SK-N-SH treated with all-trans-retinoic acid at 6 μM for 48 hours (cell line): ENCODE measurements around the gene SFI1.

Experiments used
- ATAC-seq: fragments of 200-7000 bp; cut with Tn5 transposase; 3 replicates; pipeline ENCODE4 v1.9.1; 2020; ENCODE audit warnings: mild to moderate bottlenecking, moderate library complexity
- ARNTL ChIP-seq: fragments of 450-650 bp; formaldehyde crosslinking; IDR thresholded peaks from 2 replicates; pipeline ENCODE4 v1.5.0; 2020; ENCODE audit warnings: low read depth, mild to moderate bottlenecking, moderate library complexity, borderline replicate concordance
- BACH2 ChIP-seq: fragments of 250-450 bp; sonication (Bioruptor Pico); IDR thresholded peaks from 2 replicates; pipeline ENCODE4 v1.9.0; 2021; ENCODE audit warnings: mild to moderate bottlenecking, borderline replicate concordance
- CSRNP3 ChIP-seq: fragments of 250-450 bp; sonication (Bioruptor Pico); IDR thresholded peaks from 2 replicates; pipeline ENCODE4 v1.5.1; 2021; ENCODE audit warnings: mild to moderate bottlenecking, moderate library complexity
- ESRRG ChIP-seq: fragments of 250-450 bp; sonication (Bioruptor Pico); IDR thresholded peaks from 2 replicates; pipeline ENCODE4 v1.6.1; 2021; ENCODE audit warnings: mild to moderate bottlenecking
- GLIS3 ChIP-seq: fragments of 250-450 bp; sonication (Bioruptor Pico); IDR thresholded peaks from 2 replicates; pipeline ENCODE4 v1.5.0; 2020; ENCODE audit warnings: mild to moderate bottlenecking, moderate library complexity
- ISL1 ChIP-seq: fragments of 250-450 bp; sonication (Bioruptor Pico); IDR thresholded peaks from 2 replicates; pipeline ENCODE4 v2.1.2; 2022; ENCODE audit warnings: mild to moderate bottlenecking, moderate library complexity
- PATZ1 ChIP-seq: fragments of 250-450 bp; sonication (Bioruptor Pico); IDR thresholded peaks from 2 replicates; pipeline ENCODE4 v1.8.0; 2020; ENCODE audit warnings: mild to moderate bottlenecking, moderate library complexity, borderline replicate concordance
- RARB ChIP-seq: fragments of 250-450 bp; sonication (Bioruptor Pico); IDR thresholded peaks from 2 replicates; pipeline ENCODE4 v1.8.0; 2021; ENCODE audit warnings: mild to moderate bottlenecking, moderate library complexity
- TCF4 ChIP-seq: fragments of 250-450 bp; sonication (Bioruptor Pico); IDR thresholded peaks from 2 replicates; pipeline ENCODE4 v1.8.0; 2021; ENCODE audit warnings: mild to moderate bottlenecking, moderate library complexity, borderline replicate concordance
- TOX ChIP-seq: fragments of 250-450 bp; sonication (Bioruptor Pico); IDR thresholded peaks from 2 replicates; pipeline ENCODE4 v1.8.0; 2021; ENCODE audit warnings: mild to moderate bottlenecking, moderate library complexity, borderline replicate concordance
- TSHZ2 ChIP-seq: fragments of 250-450 bp; sonication (Bioruptor Pico); IDR thresholded peaks from 2 replicates; pipeline ENCODE4 v1.5.0; 2020; ENCODE audit warnings: mild to moderate bottlenecking, moderate library complexity
- ZC3H10 ChIP-seq: fragments of 250-450 bp; sonication (Bioruptor Pico); IDR thresholded peaks from 2 replicates; pipeline ENCODE4 v1.5.1; 2021; ENCODE audit warnings: mild to moderate bottlenecking, moderate library complexity
- ZFP3 ChIP-seq: fragments of 250-450 bp; sonication (Bioruptor Pico); IDR thresholded peaks from 2 replicates; pipeline ENCODE4 v1.5.0; 2020; ENCODE audit warnings: mild to moderate bottlenecking, moderate library complexity
- ZFP30 ChIP-seq: fragments of 450-650 bp; formaldehyde crosslinking; IDR thresholded peaks from 2 replicates; pipeline ENCODE4 v1.5.0; 2022; ENCODE audit warnings: mild to moderate bottlenecking, moderate library complexity
- ZNF565 ChIP-seq: fragments of 450-650 bp; formaldehyde crosslinking; conservative IDR thresholded peaks from 2 replicates; pipeline ENCODE4 v1.5.0; 2020; ENCODE audit warnings: low read depth, mild to moderate bottlenecking, moderate library complexity
- ZNF70 ChIP-seq: fragments of 450-650 bp; formaldehyde crosslinking; IDR thresholded peaks from 2 replicates; pipeline ENCODE4 v1.5.0; 2020; ENCODE audit warnings: mild to moderate bottlenecking, moderate library complexity
- ZNF8 ChIP-seq: fragments of 450-650 bp; formaldehyde crosslinking; IDR thresholded peaks from 2 replicates; pipeline ENCODE4 v1.5.0; 2020; ENCODE audit warnings: mild to moderate bottlenecking, moderate library complexity
- TF ChIP-seq, protein P1 (sequence below): fragments of 250-450 bp; sonication (Bioruptor Pico); IDR thresholded peaks from 2 replicates; pipeline ENCODE4 v1.5.1; 2020; ENCODE audit warnings: low read depth, mild to moderate bottlenecking, moderate library complexity
- TF ChIP-seq, protein P2 (sequence below): fragments of 250-450 bp; sonication (Bioruptor Pico); IDR thresholded peaks from 2 replicates; pipeline ENCODE4 v1.8.0; 2021; ENCODE audit warnings: low read depth, mild to moderate bottlenecking, moderate library complexity, borderline replicate concordance

SFI1 gene

DNA sequence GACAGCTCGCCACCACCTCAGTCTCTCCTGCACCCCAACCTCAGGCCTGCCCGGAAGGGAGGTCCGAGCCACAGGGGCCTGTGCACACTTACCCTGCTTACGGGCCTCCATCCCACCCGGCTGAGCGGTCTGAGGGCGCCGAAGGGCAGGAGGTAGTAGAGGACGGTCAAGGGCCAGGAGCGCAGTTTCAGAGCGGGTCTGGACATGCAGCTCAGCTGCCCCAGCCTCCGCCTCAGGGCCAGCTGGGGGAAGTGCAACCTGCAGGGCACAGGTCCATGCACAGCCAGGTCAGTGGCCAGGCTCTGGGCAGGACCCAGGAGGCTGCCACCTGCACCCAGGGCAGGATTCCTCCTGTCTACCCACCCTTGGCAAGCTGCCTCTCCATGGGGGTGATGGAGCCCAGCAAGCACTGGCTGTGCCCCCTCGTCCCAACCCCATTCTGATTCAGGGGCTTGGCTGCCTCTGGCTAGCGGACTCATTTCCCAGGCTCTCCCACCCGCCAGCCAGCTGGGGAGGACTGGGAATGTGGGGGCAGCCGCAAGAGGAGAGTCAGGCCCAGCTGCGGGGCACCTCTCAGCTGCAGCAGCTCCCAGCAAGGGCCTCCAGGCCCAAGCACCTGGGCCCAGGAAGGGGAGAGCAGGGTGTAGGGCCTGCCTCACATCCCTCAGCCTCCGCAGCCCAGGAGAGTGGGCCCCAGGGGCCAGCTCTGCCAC is 127.4 kb downstream of the SFI1 start:
- no peak for ATAC-seq

GRCh38 chr22:31625257-31625640 is 128.9 kb downstream of the SFI1 start:
- TF ChIP-seq BACH2 = no peak
- TF ChIP-seq, all 23 proteins: peak for 0
- ATAC-seq = no peak

More for the DNA sequence above, 127.4 kb downstream of the SFI1 start:
- TF ChIP-seq, protein P1, sequence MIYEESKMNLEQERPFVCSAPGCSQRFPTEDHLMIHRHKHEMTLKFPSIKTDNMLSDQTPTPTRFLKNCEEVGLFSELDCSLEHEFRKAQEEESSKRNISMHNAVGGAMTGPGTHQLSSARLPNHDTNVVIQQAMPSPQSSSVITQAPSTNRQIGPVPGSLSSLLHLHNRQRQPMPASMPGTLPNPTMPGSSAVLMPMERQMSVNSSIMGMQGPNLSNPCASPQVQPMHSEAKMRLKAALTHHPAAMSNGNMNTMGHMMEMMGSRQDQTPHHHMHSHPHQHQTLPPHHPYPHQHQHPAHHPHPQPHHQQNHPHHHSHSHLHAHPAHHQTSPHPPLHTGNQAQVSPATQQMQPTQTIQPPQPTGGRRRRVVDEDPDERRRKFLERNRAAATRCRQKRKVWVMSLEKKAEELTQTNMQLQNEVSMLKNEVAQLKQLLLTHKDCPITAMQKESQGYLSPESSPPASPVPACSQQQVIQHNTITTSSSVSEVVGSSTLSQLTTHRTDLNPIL = no peak

DNA sequence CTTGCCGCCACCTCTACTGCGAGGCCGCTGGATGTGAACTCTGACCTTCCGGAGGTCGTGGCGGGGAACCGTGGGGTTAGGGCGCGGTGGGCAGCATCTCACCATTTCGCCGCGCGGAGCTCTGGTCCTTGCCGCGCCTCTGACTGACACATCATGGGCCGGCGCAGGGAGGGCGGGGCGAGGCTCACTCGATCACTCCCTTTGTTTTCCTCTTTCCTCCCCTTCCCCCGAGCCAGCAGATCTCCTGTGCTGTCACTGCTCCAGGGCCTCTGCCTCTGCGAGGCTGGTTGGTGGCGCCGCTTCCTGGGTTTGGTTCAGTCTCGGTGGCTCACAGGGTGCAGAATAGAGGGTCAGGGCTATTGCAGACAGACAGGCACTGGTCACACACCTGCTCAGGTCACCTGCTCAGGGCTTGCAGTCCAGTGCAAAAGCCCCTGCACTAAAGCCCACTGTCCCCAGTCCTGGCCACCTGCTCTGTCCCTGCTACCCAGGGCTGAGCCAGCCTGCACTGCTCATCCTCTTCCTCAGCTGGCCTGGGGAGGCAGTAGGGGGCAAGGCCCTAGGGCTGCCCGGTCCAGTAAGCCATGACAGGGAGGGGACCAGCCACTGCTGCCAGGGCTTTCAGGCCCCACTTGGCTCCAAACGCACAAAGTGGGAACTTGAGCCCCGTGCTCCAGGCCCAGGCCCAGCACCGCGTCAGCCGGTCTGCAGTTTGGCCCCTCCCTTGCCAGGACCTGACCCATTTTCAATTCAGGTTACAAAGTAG is 129.5 kb downstream of the SFI1 start:
- no peak for ATAC-seq
- no peak for TF ChIP-seq GLIS3
- TF ChIP-seq, protein P2, sequence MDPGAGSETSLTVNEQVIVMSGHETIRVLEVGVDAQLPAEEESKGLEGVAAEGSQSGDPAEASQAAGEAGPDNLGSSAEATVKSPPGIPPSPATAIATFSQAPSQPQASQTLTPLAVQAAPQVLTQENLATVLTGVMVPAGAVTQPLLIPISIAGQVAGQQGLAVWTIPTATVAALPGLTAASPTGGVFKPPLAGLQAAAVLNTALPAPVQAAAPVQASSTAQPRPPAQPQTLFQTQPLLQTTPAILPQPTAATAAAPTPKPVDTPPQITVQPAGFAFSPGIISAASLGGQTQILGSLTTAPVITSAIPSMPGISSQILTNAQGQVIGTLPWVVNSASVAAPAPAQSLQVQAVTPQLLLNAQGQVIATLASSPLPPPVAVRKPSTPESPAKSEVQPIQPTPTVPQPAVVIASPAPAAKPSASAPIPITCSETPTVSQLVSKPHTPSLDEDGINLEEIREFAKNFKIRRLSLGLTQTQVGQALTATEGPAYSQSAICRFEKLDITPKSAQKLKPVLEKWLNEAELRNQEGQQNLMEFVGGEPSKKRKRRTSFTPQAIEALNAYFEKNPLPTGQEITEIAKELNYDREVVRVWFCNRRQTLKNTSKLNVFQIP (CRISPR knock-in tag) = no peak
- TF ChIP-seq ZNF565 (CRISPR knock-in tag) = no peak
- no peak for TF ChIP-seq CSRNP3 (CRISPR knock-in tag)
- no peak for TF ChIP-seq ZNF70 (CRISPR knock-in tag)
- TF ChIP-seq RARB = no peak
- TF ChIP-seq PATZ1 (CRISPR knock-in tag) = no peak
- no peak for TF ChIP-seq ARNTL
- no peak for TF ChIP-seq ZC3H10 (CRISPR knock-in tag)
- no peak for TF ChIP-seq TOX (CRISPR knock-in tag)
- no peak for TF ChIP-seq ZFP30 (CRISPR knock-in tag)
- no peak for TF ChIP-seq TSHZ2
- TF ChIP-seq ZFP3 (CRISPR knock-in tag) = no peak
- no peak for TF ChIP-seq BACH2
- no peak for TF ChIP-seq TCF4 (CRISPR knock-in tag)
- TF ChIP-seq ISL1 (CRISPR knock-in tag) = no peak
- TF ChIP-seq, all 23 proteins: peak for 0

DNA sequence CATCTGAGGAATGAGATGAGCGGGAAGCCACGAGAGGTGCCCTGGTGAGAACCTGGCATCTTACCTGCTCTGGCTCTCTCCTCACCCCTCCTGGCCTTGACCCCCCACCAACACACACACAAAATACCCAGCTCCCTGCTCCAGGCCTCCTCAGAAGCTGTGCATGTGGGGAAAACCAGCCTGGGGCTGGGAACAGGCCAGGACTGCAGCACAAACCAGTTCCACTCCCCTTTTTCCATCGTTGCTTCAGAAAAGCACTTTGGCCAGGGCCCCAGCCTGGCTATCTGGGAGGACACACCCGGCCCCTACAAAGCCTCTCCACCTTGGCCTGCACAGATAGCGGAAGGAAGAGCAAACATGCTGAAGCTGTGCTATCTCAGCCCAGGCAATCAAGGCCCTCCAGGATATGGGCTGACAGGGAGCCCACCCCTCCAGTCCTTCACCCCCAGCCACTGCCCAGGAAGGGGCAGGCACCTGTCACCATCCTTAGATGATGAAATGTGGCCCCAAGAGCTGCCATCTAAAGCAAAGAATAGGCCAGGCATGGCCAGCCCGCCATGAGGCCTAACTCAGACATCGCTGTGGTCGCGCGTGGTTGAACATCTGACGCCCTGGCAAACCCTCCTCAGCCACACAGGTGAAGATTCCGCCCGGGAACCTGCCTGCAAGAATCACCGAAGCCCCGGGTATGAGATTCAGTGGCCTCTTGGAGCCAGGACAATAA is 130.3 kb downstream of the SFI1 start:
- TF ChIP-seq ARNTL (no peak), PATZ1 (CRISPR knock-in tag) (no peak), ESRRG (CRISPR knock-in tag) (no peak), ISL1 (CRISPR knock-in tag) (no peak), ZNF8 (CRISPR knock-in tag) (no peak), GLIS3 (no peak)
- TF ChIP-seq, all 23 proteins: peak for 0
- no peak for ATAC-seq
